HT-29 (cell line): ENCODE measurements around the gene CMTM7. TPM values are rescaled to one million over a fixed set of nuclear protein-coding genes. Genes with fewer than 3 reads are reported as not detected.

Source experiments
- DNase-seq: peaks from one replicate; pipeline ENCODE4 v3.0.0-alpha.2; 2015; ENCODE audit warnings: low spot score
- total RNA-seq: library from RNA; depleted of rRNA; stranded (reverse); fragments of >200 nt; shearing (Covaris generic); gene quantifications from 2 replicates; pipeline ENCODE4 v1.2.3, GENCODE V29; 2014; rRNA removed

CMTM7 gene
- total RNA-seq, 1 experiment from 2014 or later = 20.2 TPM

- DNase-seq = no peak
These were observed 92.8 kb downstream of the CMTM7 start for GRCh38 chr3:32484436-32484835.

GRCh38 chr3:32487781-32488473 lies 96.3 kb downstream of the CMTM7 start:
- no peak for DNase-seq

GRCh38 chr3:32488474-32489008 lies 96.9 kb downstream of the CMTM7 start:
- DNase-seq = no peak

- DNase-seq = no peak
These were observed 101.2 kb downstream of the CMTM7 start for GRCh38 chr3:32492684-32493436.

- DNase-seq = no peak
These were observed 102.1 kb downstream of the CMTM7 start for GRCh38 chr3:32493437-32494414.

GRCh38 chr3:32495085-32495484 lies 103.4 kb downstream of the CMTM7 start:
- DNase-seq = no peak

GRCh38 chr3:32495609-32496008 lies 104.0 kb downstream of the CMTM7 start:
- no peak for DNase-seq

- DNase-seq = no peak
These were observed 106.6 kb downstream of the CMTM7 start for GRCh38 chr3:32498252-32498651.

GRCh38 chr3:32498992-32499391 lies 107.3 kb downstream of the CMTM7 start:
- no peak for DNase-seq

GRCh38 chr3:32499585-32499984 lies 107.9 kb downstream of the CMTM7 start:
- no peak for DNase-seq

GRCh38 chr3:32500231-32500630 lies 108.6 kb downstream of the CMTM7 start:
- no peak for DNase-seq

- DNase-seq = no peak
These were observed 109.5 kb downstream of the CMTM7 start for GRCh38 chr3:32500880-32501782.

- DNase-seq = peak; percentile 4
These were observed 110.1 kb downstream of the CMTM7 start for GRCh38 chr3:32501783-32502117.

- DNase-seq = peak; percentile 65
These were observed 110.7 kb downstream of the CMTM7 start, which contains the start of gene CMTM6 for GRCh38 chr3:32502118-32502945. Gene CMTM6 (minus strand): TSS chr3:32502852. CDS start chr3:32502745, 107 bp downstream.

GRCh38 chr3:32502946-32503286 lies 111.3 kb downstream of the CMTM7 start:
- DNase-seq = no peak

Other genes with a start within 250 kb of the CMTM7 start
- gene CMTM8, start 153.2 kb upstream of the CMTM7 start, total RNA-seq = 8.6 and 9.0 TPM in 2 replicates
- 38.6 and 44.1 TPM in 2 replicates for gene CMTM6, start 111.0 kb downstream of the CMTM7 start, total RNA-seq
- 11.2 and 14.6 TPM in 2 replicates for gene DYNC1LI1, start 179.0 kb downstream of the CMTM7 start, total RNA-seq